CD14-positive monocyte (primary cell): ENCODE data around the gene MAFF. TPM values are rescaled to one million over a fixed set of nuclear protein-coding genes. Genes with fewer than 3 reads are reported as not detected.
A peak's percentile ranks its signal among the peaks of the same experiment; 100 is the strongest.

ENCODE experiments used
- DNase-seq, 3 donors: peaks; one replicate each; pipeline ENCODE4 v3.0.0-alpha.2; 2011 to 2022
- H2AFZ ChIP-seq: 2 replicates; pipeline ENCODE4 v1.6.0; 2012; ENCODE audit warnings: mild to moderate bottlenecking, low read depth, low read length, inconsistent platforms; ENCODE audit not compliant: insufficient read depth, poor library complexity, severe bottlenecking
- H3K27ac ChIP-seq, 2 donors: 1 replicate in 1 of 2; 2 replicates in 1 of 2; pipeline ENCODE4 v1.5.1; 2012 to 2013; ENCODE audit warnings: low read length in 2 of 2, control low read depth in 1 of 2, inconsistent platforms in 1 of 2, low read depth in 1 of 2, mild to moderate bottlenecking in 1 of 2
- H3K27me3 ChIP-seq, 2 donors: one replicate each; pipeline versions ENCODE4 v1.6.0 to v1.6.1; 2011 to 2013; ENCODE audit warnings: low read length in 2 of 2; ENCODE audit not compliant: control insufficient read depth in 2 of 2, insufficient read depth in 2 of 2
- H3K36me3 ChIP-seq, 2 donors: replicated peaks in 1 of 2; 1 replicate in 1 of 2; 2 replicates in 1 of 2; pipeline versions ENCODE4 v1.5.1 to v1.6.1; 2012 to 2013; ENCODE audit warnings: low read length in 2 of 2, control low read depth in 1 of 2, inconsistent platforms in 1 of 2, mild to moderate bottlenecking in 1 of 2; ENCODE audit not compliant: insufficient read depth in 2 of 2, control insufficient read depth in 1 of 2
- H3K4me1 ChIP-seq, 2 donors: 1 replicate in 1 of 2; 2 replicates in 1 of 2; pipeline versions ENCODE4 v1.5.1 to v1.6.1; 2012 to 2013; ENCODE audit warnings: low read length in 2 of 2, control low read depth in 1 of 2, inconsistent platforms in 1 of 2, mild to moderate bottlenecking in 1 of 2, moderate library complexity in 1 of 2; ENCODE audit not compliant: insufficient read depth in 2 of 2, control insufficient read depth in 1 of 2
- H3K4me2 ChIP-seq: replicated peaks from 2 replicates; pipeline ENCODE3; 2012; ENCODE audit warnings: low read length, moderate library complexity, mild to moderate bottlenecking; ENCODE audit not compliant: poor library complexity, severe bottlenecking; ENCODE audit errors: extremely low read depth
- H3K4me3 ChIP-seq, 3 experiments: fragments of 200-600 bp in 1 of 3; sonication (generic) in 1 of 3; replicated peaks in 1 of 3; 1 replicate in 2 of 3; 2 replicates in 1 of 3; pipeline ENCODE4 v1.5.1; 2011 to 2013; ENCODE audit warnings: low read length in 3 of 3, mild to moderate bottlenecking in 3 of 3, control low read depth in 2 of 3, low read depth in 2 of 3, inconsistent platforms in 1 of 3, moderate library complexity in 1 of 3
- H3K79me2 ChIP-seq: 2 replicates; pipeline ENCODE4 v1.6.0; 2012; ENCODE audit warnings: mild to moderate bottlenecking, control low read depth, inconsistent platforms, low read length, moderate library complexity; ENCODE audit not compliant: insufficient read depth
- H3K9ac ChIP-seq: 2 replicates; pipeline ENCODE4 v1.6.0; 2017; ENCODE audit warnings: low read length, mild to moderate bottlenecking; ENCODE audit not compliant: insufficient read depth, poor library complexity, severe bottlenecking
- H3K9me3 ChIP-seq, 2 donors: replicated peaks in 1 of 2; 1 replicate in 1 of 2; 2 replicates in 1 of 2; pipeline versions ENCODE4 v1.5.1 to v1.6.1; 2012 to 2013; ENCODE audit warnings: low read length in 2 of 2, control low read depth in 1 of 2; ENCODE audit not compliant: control insufficient read depth in 1 of 2, insufficient read depth in 1 of 2
- H4K20me1 ChIP-seq: 2 replicates; pipeline ENCODE4 v1.6.0; 2012; ENCODE audit warnings: mild to moderate bottlenecking, low read length, control low read depth, moderate library complexity; ENCODE audit not compliant: insufficient read depth
- H3K27ac Mint-ChIP-seq, 7 donors: one replicate each; pipeline ENCODE4 v1.8.0; 2020; ENCODE audit warnings: mild to moderate bottlenecking in 7 of 7, mixed read lengths in 7 of 7, moderate library complexity in 6 of 7, inconsistent platforms in 2 of 7
- H3K27me3 Mint-ChIP-seq, 3 donors: one replicate each; pipeline ENCODE4 v1.8.0; 2021 to 2022; ENCODE audit warnings: low read depth in 3 of 3, mild to moderate bottlenecking in 3 of 3, mixed read lengths in 3 of 3, moderate library complexity in 3 of 3, inconsistent platforms in 1 of 3
- H3K36me3 Mint-ChIP-seq, 2 donors: one replicate each; pipeline ENCODE4 v1.8.0; 2020; ENCODE audit warnings: mixed read lengths in 2 of 2, inconsistent platforms in 1 of 2, mild to moderate bottlenecking in 1 of 2
- H3K4me1 Mint-ChIP-seq: one replicate; pipeline ENCODE4 v1.8.0; 2020; ENCODE audit warnings: mild to moderate bottlenecking, mixed read lengths
- H3K4me3 Mint-ChIP-seq, 2 donors: one replicate each; pipeline ENCODE4 v1.8.0; 2020; ENCODE audit warnings: mild to moderate bottlenecking in 2 of 2, mixed read lengths in 2 of 2, moderate library complexity in 1 of 2
- H3K9me3 Mint-ChIP-seq, 7 donors: one replicate each; pipeline ENCODE4 v1.8.0; 2020 to 2022; ENCODE audit warnings: mixed read lengths in 7 of 7, mild to moderate bottlenecking in 6 of 7, moderate library complexity in 6 of 7, inconsistent platforms in 2 of 7
- WGBS: methylation state at CpG from one replicate; pipeline ENCODE4 v1.1.5; 2013; ENCODE audit warnings: missing lambda C conversion rate; ENCODE audit not compliant: insufficient coverage; 5-methylcytosine and 5-hydroxymethylcytosine counted together
- intact Hi-C, 2 donors: fragments of 100-400 bp; cut with micrococcal nuclease; formaldehyde crosslinking; loops; one replicate each; pipeline versions ENCODE4 v1.15.0 to v1.15.1; 2023
- polyA plus RNA-seq, 3 donors: library from polyadenylated mRNA; depleted of rRNA in 1 of 3; unstranded in 2 of 3; stranded (reverse) in 1 of 3; fragments of 300-500 nt in 2 of 3; fragments of >200 nt in 1 of 3; fragmentation: Illumina TruSeq in 2 of 3; gene quantifications; 1 replicate in 2 of 3; 2 replicates in 1 of 3; pipeline ENCODE4 v1.2.3, GENCODE V29; 2012 to 2021
- TF ChIP-seq, protein P1 (sequence below): fragments of 200-600 bp; IDR thresholded peaks from one replicate; pipeline ENCODE4 v1.8.0; 2022; ENCODE audit warnings: antibody characterized with exemption, mild to moderate bottlenecking

Gene MAFF
- polyA plus RNA-seq, 3 donors: 1.5 to 67.3 (median 2.0) TPM

DNA sequence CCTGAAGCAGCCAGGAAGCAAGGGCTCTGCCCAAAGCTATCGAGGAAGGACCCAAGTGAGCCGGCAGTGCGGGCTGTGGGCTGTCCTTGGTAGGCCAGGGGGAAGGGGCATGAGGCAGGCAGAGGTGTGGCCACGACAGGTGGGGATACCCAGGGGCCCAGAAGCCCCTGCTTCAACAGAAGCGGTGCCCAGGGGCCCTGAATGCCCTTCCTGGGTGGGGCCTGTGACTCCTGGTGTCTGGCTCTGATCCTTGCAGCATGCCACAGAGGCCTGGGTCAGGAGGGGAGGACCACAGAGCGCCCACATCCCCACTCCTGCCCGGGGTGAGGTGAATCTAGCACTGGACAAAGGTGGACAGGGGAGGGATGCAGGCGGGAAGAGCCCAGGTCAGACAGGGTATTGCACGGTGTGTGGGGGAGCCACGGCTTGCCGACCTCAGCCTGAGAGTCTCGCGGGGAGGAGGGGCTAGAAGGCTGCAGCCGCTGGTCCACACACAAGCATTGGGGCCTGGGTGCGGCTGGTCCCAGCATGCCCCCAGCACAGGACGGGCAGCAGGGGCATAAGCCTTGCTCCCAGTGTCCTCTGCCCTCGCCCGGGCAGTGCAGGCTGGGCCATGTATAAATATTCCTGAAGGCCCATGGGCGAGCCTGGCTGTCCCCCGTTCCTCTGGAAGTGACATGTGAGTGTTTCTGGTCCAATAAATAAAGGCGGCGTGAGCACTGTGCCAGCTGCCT, 19.0 kb downstream of the MAFF start:
- H3K9me3 ChIP-seq: no peaks in the 10 kb centered on the region
- H3K4me2 ChIP-seq: no peak overlapping the region
- Mint-ChIP-seq H3K36me3 (peaks cover 27 to 53% of the 10 kb centered on the region in 2 donors), H3K27ac (peak overlapping the region in 1 of 7 donors; percentile 31), H3K9me3 (peaks cover 0 to 1% (median 0%) of the 10 kb centered on the region in 7 donors), H3K4me3 (no peak overlapping the region), H3K4me1 (peaks cover 12% of the 10 kb centered on the region), H3K27me3 (peaks cover 0 to 5% (median 5%) of the 10 kb centered on the region in 3 donors)
- DNase-seq: peak in 1 of 3 donors; percentile 28
- H3K9ac ChIP-seq: no peak overlapping the region
- TF ChIP-seq, protein P1, sequence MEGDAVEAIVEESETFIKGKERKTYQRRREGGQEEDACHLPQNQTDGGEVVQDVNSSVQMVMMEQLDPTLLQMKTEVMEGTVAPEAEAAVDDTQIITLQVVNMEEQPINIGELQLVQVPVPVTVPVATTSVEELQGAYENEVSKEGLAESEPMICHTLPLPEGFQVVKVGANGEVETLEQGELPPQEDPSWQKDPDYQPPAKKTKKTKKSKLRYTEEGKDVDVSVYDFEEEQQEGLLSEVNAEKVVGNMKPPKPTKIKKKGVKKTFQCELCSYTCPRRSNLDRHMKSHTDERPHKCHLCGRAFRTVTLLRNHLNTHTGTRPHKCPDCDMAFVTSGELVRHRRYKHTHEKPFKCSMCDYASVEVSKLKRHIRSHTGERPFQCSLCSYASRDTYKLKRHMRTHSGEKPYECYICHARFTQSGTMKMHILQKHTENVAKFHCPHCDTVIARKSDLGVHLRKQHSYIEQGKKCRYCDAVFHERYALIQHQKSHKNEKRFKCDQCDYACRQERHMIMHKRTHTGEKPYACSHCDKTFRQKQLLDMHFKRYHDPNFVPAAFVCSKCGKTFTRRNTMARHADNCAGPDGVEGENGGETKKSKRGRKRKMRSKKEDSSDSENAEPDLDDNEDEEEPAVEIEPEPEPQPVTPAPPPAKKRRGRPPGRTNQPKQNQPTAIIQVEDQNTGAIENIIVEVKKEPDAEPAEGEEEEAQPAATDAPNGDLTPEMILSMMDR: no peak
- H3K4me3 ChIP-seq: no peak overlapping the region
- intact Hi-C loops: no loop called here
- no peak overlapping the region for H2AFZ ChIP-seq
- H3K27me3 ChIP-seq: no peaks in the 10 kb centered on the region
- peaks cover 13 to 21% of the 10 kb centered on the region in 2 donors for H3K4me1 ChIP-seq
- no peaks in the 10 kb centered on the region for H4K20me1 ChIP-seq
- no peak overlapping the region for H3K27ac ChIP-seq
- H3K36me3 ChIP-seq: peaks cover 22 to 25% of the 10 kb centered on the region in 2 donors
- WGBS: 97% methylated on average over 18 of the region's 22 CpGs
- no peaks in the 10 kb centered on the region for H3K79me2 ChIP-seq

DNA sequence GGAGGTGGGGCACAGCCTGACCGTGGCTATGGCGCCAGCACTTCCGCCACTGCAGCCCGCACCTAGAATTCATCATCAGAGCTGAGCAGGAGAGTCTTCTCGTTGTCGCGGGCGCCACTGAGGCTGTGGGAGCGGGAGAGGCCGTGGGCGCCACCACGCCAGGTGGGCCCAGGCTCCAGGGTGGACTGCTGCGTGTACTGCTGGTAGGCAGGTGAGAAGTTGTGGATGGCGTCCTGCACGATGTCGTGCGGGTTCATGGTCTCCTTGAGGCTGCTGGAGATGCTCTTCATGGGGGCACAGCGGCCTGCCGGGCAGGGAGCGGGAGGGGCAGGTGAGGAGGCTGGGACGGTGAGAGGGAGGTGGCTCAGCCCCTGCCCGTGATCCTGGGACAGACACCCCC, 19.6 kb downstream of the MAFF start:
- over 99% methylated on average over 14 of the region's 22 CpGs for WGBS
- H2AFZ ChIP-seq: no peak overlapping the region
- Mint-ChIP-seq H3K4me1 (peaks cover 10% of the 10 kb centered on the region), H3K4me3 (no peak overlapping the region), H3K27me3 (peaks cover 0 to 5% (median 4%) of the 10 kb centered on the region in 3 donors), H3K27ac (no peak overlapping the region), H3K9me3 (peaks cover 0 to 1% (median 0%) of the 10 kb centered on the region in 7 donors), H3K36me3 (peaks cover 26 to 58% of the 10 kb centered on the region in 2 donors)
- H3K4me2 ChIP-seq: no peak overlapping the region
- H3K4me1 ChIP-seq: peaks cover 13 to 21% of the 10 kb centered on the region in 2 donors
- no peaks in the 10 kb centered on the region for H4K20me1 ChIP-seq
- H3K36me3 ChIP-seq: peaks cover 22 to 28% of the 10 kb centered on the region in 2 donors
- intact Hi-C loops: no loop called here
- no peak overlapping the region for H3K4me3 ChIP-seq
- H3K9me3 ChIP-seq: no peaks in the 10 kb centered on the region
- no peak overlapping the region for H3K27ac ChIP-seq
- H3K27me3 ChIP-seq: no peaks in the 10 kb centered on the region
- H3K9ac ChIP-seq: no peak overlapping the region
- TF ChIP-seq, protein P1: no peak
- no peaks in the 10 kb centered on the region for H3K79me2 ChIP-seq
- no peak for DNase-seq
